ENCODE data around the gene SLC6A15.

Gene SLC6A15

GRCh38 chr12:84822525-84822924 lies 90.1 kb downstream of the SLC6A15 start:
- no peak for TF ChIP-seq CTCF (IDR thresholded peaks at IDR 0.05; ENCODE audit: insufficient read depth, missing control alignments)
- no peak for DNase-seq (ENCODE audit: insufficient read length, low spot score)
- FAIRE-seq = no peak

GRCh38 chr12:84816916-84817695 lies 95.5 kb downstream of the SLC6A15 start:
- TF ChIP-seq CTCF (IDR thresholded peaks at IDR 0.05; ENCODE audit: insufficient read depth, missing control alignments) = no peak
- DNase-seq (ENCODE audit: insufficient read length, low spot score) = no peak
- no peak for FAIRE-seq

- DNase-seq (ENCODE audit: insufficient read length, low spot score) = no peak
- FAIRE-seq = no peak
These were observed 97.8 kb downstream of the SLC6A15 start for GRCh38 chr12:84814664-84815245.

GRCh38 chr12:84813780-84814663 lies 98.6 kb downstream of the SLC6A15 start:
- no peak for TF ChIP-seq CTCF (IDR thresholded peaks at IDR 0.05; ENCODE audit: insufficient read depth, missing control alignments)
- no peak for DNase-seq (ENCODE audit: insufficient read length, low spot score)
- no peak for FAIRE-seq

More at GRCh38 chr12:84814664-84815245, 97.8 kb downstream of the SLC6A15 start:
- TF ChIP-seq CTCF (IDR thresholded peaks at IDR 0.05; ENCODE audit: insufficient read depth, missing control alignments) = no peak

GRCh38 chr12:84811291-84811690 lies 101.3 kb downstream of the SLC6A15 start:
- DNase-seq (ENCODE audit: insufficient read length, low spot score) (no peak), FAIRE-seq (no peak)
- no peak for TF ChIP-seq CTCF (IDR thresholded peaks at IDR 0.05; ENCODE audit: insufficient read depth, missing control alignments)

DNA sequence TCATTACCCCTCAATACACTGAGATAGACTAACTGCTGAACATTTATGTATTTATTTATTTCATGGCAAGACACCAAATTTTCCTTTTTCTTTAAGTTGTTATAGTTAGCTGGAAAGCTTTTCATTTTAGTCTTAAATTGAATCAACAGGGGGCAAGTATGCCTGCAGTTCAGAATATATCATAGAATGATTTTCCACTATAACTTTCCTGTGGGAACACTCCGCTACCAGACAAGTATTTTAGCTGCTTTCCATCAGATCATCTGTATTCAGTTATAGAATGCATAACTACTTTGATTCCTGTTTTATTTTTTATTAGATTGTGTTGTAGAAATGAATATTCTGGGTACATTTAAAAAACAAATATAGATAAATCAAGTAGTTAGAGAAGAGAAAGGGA lies 102.0 kb downstream of the SLC6A15 start:
- FAIRE-seq (no peak), DNase-seq (ENCODE audit: insufficient read length, low spot score) (no peak)
- no peak for TF ChIP-seq CTCF (IDR thresholded peaks at IDR 0.05; ENCODE audit: insufficient read depth, missing control alignments)

Data from D721Med (cell line).